B cell (primary cell): ENCODE results near the gene TRIM17. TPM values are rescaled to one million over a fixed set of nuclear protein-coding genes. Genes with fewer than 3 reads are reported as not detected.

Source experiments
- ATAC-seq: fragments of 200-7000 bp; cut with Tn5 transposase; one replicate; pipeline ENCODE4 v1.10.0; 2021; ENCODE audit warnings: low read depth, mild to moderate bottlenecking, moderate number of reproducible peaks, moderate library complexity
- CTCF ChIA-PET: fragments of 350-600 bp; sonication (Branson Sonifier 250); formaldehyde crosslinking; loops from one replicate; lab custom pipeline; 2021; ENCODE audit warnings: antibody characterized with exemption, inconsistent platforms; lab: Charles Lee
- POLR2A ChIA-PET: fragments of 350-600 bp; sonication (Branson Sonifier 250); formaldehyde crosslinking; loops from one replicate; lab custom pipeline; 2021; ENCODE audit warnings: antibody characterized with exemption; lab: Charles Lee
- DNase-seq: peaks from one replicate; pipeline ENCODE4 v3.0.0; 2013
- H2AFZ ChIP-seq: 2 replicates; pipeline ENCODE4 v1.6.1; 2012; ENCODE audit warnings: mild to moderate bottlenecking, low read depth, low read length; ENCODE audit not compliant: insufficient read depth, poor library complexity, severe bottlenecking
- H3K27ac ChIP-seq, 2 donors: 1 replicate in 1 of 2; 2 replicates in 1 of 2; pipeline ENCODE4 v1.5.1; 2012 to 2013; ENCODE audit warnings: low read length in 2 of 2, mild to moderate bottlenecking in 2 of 2, moderate library complexity in 1 of 2
- H3K27me3 ChIP-seq, 4 experiments: fragments of 200-600 bp in 1 of 4; sonication (generic) in 1 of 4; replicated peaks in 1 of 4; 1 replicate in 2 of 4; 2 replicates in 2 of 4; pipeline versions ENCODE4 v1.6.1 to v1.7.0; 2013 to 2016; ENCODE audit warnings: low read length in 3 of 4, mild to moderate bottlenecking in 2 of 4, mixed read lengths in 1 of 4, moderate library complexity in 1 of 4; ENCODE audit not compliant: insufficient read depth in 4 of 4, control insufficient read depth in 3 of 4; ENCODE audit errors: control extremely low read depth in 1 of 4
- H3K36me3 ChIP-seq, 2 experiments: replicated peaks in 1 of 2; 1 replicate in 1 of 2; 2 replicates in 1 of 2; pipeline versions ENCODE4 v1.6.1 to v1.7.1; 2013; ENCODE audit warnings: low read length in 1 of 2; ENCODE audit not compliant: insufficient read depth in 2 of 2, control insufficient read depth in 1 of 2; ENCODE audit errors: control extremely low read depth in 1 of 2, extremely low read depth in 1 of 2
- H3K4me1 ChIP-seq, 2 donors: fragments of 200-600 bp in 1 of 2; sonication (generic) in 1 of 2; 1 replicate in 1 of 2; 2 replicates in 1 of 2; pipeline versions ENCODE4 v1.5.1 to v1.6.1; 2013 to 2017; ENCODE audit warnings: low read length in 2 of 2; ENCODE audit not compliant: control insufficient read depth in 2 of 2, insufficient read depth in 2 of 2
- H3K4me2 ChIP-seq: replicated peaks from 2 replicates; pipeline ENCODE3; 2012; ENCODE audit warnings: mild to moderate bottlenecking, low read depth, low read length; ENCODE audit not compliant: poor library complexity, severe bottlenecking
- H3K4me3 ChIP-seq, 5 experiments: fragments of 200-600 bp in 1 of 5; sonication (generic) in 1 of 5; 1 replicate in 3 of 5; 2 replicates in 2 of 5; pipeline versions ENCODE4 v1.5.1 to v1.7.0; 2011 to 2016; ENCODE audit warnings: low read length in 4 of 5, mild to moderate bottlenecking in 4 of 5, low read depth in 2 of 5, control low read depth in 1 of 5, moderate library complexity in 1 of 5; ENCODE audit not compliant: insufficient read depth in 1 of 5; ENCODE audit errors: control extremely low read depth in 1 of 5, extremely low read depth in 1 of 5
- H3K79me2 ChIP-seq: fragments of 200-600 bp; sonication (generic); one replicate; pipeline ENCODE4 v1.6.0; 2016; ENCODE audit warnings: low read length; ENCODE audit not compliant: control insufficient read depth, insufficient read depth
- H3K9ac ChIP-seq: fragments of 200-600 bp; sonication (generic); 2 replicates; pipeline ENCODE4 v1.6.1; 2017; ENCODE audit warnings: mild to moderate bottlenecking, low read length, moderate library complexity
- H3K9me3 ChIP-seq, 3 donors: one replicate each; pipeline versions ENCODE4 v1.6.1 to v1.7.1; 2013; ENCODE audit warnings: low read length in 2 of 3; ENCODE audit not compliant: control insufficient read depth in 2 of 3, insufficient read depth in 1 of 3; ENCODE audit errors: control extremely low read depth in 1 of 3
- H4K20me1 ChIP-seq: 2 replicates; pipeline ENCODE4 v1.6.0; 2012; ENCODE audit warnings: mild to moderate bottlenecking, low read length; ENCODE audit not compliant: insufficient read depth, control insufficient read depth, poor library complexity, severe bottlenecking
- H3K27ac Mint-ChIP-seq: one replicate; pipeline ENCODE4 v1.8.0; 2021; ENCODE audit warnings: mixed read lengths
- H3K27me3 Mint-ChIP-seq: one replicate; pipeline ENCODE4 v1.8.0; 2021; ENCODE audit warnings: mixed read lengths
- H3K4me1 Mint-ChIP-seq: one replicate; pipeline ENCODE4 v1.8.0; 2021; ENCODE audit warnings: mixed read lengths
- H3K4me3 Mint-ChIP-seq: one replicate; pipeline ENCODE4 v1.8.0; 2021; ENCODE audit warnings: mixed read lengths
- H3K9me3 Mint-ChIP-seq: one replicate; pipeline ENCODE4 v1.8.0; 2022; ENCODE audit warnings: mixed read lengths; ENCODE audit not compliant: insufficient read depth
- CTCF ChIP-seq: fragments of 200-600 bp; IDR thresholded peaks from one replicate; pipeline ENCODE4 v1.8.0; 2022; ENCODE audit warnings: antibody characterized with exemption, mild to moderate bottlenecking
- EZH2 ChIP-seq: IDR thresholded peaks from 2 replicates; pipeline ENCODE4 v1.6.1; 2012; ENCODE audit warnings: borderline replicate concordance, low read depth, mild to moderate bottlenecking, moderate library complexity, low read length; ENCODE audit not compliant: insufficient read depth, poor library complexity, severe bottlenecking
- WGBS: methylation state at CpG from one replicate; pipeline ENCODE4 v1.1.5; 2013; ENCODE audit warnings: missing lambda C conversion rate; ENCODE audit not compliant: insufficient coverage; 5-methylcytosine and 5-hydroxymethylcytosine counted together
- intact Hi-C: fragments of 100-400 bp; cut with micrococcal nuclease; formaldehyde crosslinking; loops from one replicate; pipeline ENCODE4 v1.10.0; 2022
- polyA plus RNA-seq: library from polyadenylated mRNA; depleted of rRNA; stranded (reverse); fragments of >200 nt; gene quantifications from 2 replicates; pipeline ENCODE4 v1.2.3, GENCODE V29; 2012
- total RNA-seq, 2 donors: library from RNA; stranded (reverse); fragments of 120-200 nt in 1 of 2; gene quantifications; 1 replicate in 1 of 2; 2 replicates in 1 of 2; pipeline versions ENCODE4 v1.2.3 to v1.2.4, GENCODE V29; 2013 to 2022

Gene TRIM17
- total and polyA plus RNA-seq, 2 donors (not counting 1 experiment from before 2014, with no cell fraction given), result not detected

- H3K27me3 ChIP-seq, result peaks cover 0 to 14% (median 7%) of the 10 kb centered on the region in 4 experiments
- no peak overlapping the region for H3K27ac ChIP-seq
- H3K9ac ChIP-seq, result no peak overlapping the region
- DNase-seq, result no peak
- H3K9me3 Mint-ChIP-seq, result no peaks in the 10 kb centered on the region
- no peaks in the 10 kb centered on the region for H3K79me2 ChIP-seq
- CTCF ChIA-PET, result no interaction called here
- no peaks in the 10 kb centered on the region for H3K36me3 ChIP-seq
- TF ChIP-seq EZH2 (no peak), CTCF (no peak)
- no peak overlapping the region for H3K4me2 ChIP-seq
- peaks cover 7% of the 10 kb centered on the region for H3K4me1 Mint-ChIP-seq
- H3K9me3 ChIP-seq, result peaks cover 0 to 11% (median 0%) of the 10 kb centered on the region in 3 donors
- no peak overlapping the region for H3K4me3 Mint-ChIP-seq
- WGBS, result 100% methylated on average over 2 of the region's 2 CpGs
- H4K20me1 ChIP-seq, result no peaks in the 10 kb centered on the region
- intact Hi-C loops, result no loop called here
- H3K27me3 Mint-ChIP-seq, result peaks cover 15% of the 10 kb centered on the region
- no peak overlapping the region for H2AFZ ChIP-seq
- H3K27ac Mint-ChIP-seq, result no peak overlapping the region
- H3K4me3 ChIP-seq, result no peak overlapping the region
- H3K4me1 ChIP-seq, result peaks cover 9 to 11% of the 10 kb centered on the region in 2 donors
- ATAC-seq, result no peak
- POLR2A ChIA-PET, result no interaction called here
Measured at GRCh38 chr1:228381356-228381755, 35.3 kb downstream of the TRIM17 start.

- intact Hi-C loops, result no loop called here
- CTCF ChIA-PET, result no interaction called here
- 92% methylated on average over 4 of the region's 8 CpGs for WGBS
Measured at GRCh38 chr1:228379666-228380065, 37.0 kb downstream of the TRIM17 start.

More at GRCh38 chr1:228379666-228380065, 37.0 kb downstream of the TRIM17 start:
- POLR2A ChIA-PET, result no interaction called here
- Histone ChIP-seq H3K9me3 (peaks cover 0 to 11% (median 0%) of the 10 kb centered on the region in 3 donors), H4K20me1 (no peaks in the 10 kb centered on the region), H3K36me3 (no peaks in the 10 kb centered on the region), H3K9ac (no peak overlapping the region), H3K4me3 (no peak overlapping the region), H3K27ac (no peak overlapping the region), H3K4me1 (peaks cover 9 to 11% of the 10 kb centered on the region in 2 donors), H3K4me2 (no peak overlapping the region), H3K79me2 (no peaks in the 10 kb centered on the region), H3K27me3 (peaks cover 0 to 14% (median 7%) of the 10 kb centered on the region in 4 experiments), H2AFZ (no peak overlapping the region)
- DNase-seq (no peak), ATAC-seq (no peak)
- Mint-ChIP-seq H3K27me3 (peaks cover 15% of the 10 kb centered on the region), H3K27ac (no peak overlapping the region), H3K4me1 (peaks cover 7% of the 10 kb centered on the region), H3K4me3 (peak overlapping the region; percentile 26), H3K9me3 (no peaks in the 10 kb centered on the region)
- no peak for TF ChIP-seq CTCF
- TF ChIP-seq EZH2, result no peak
